ENCODE measurements around the gene ZNF362.

The ZNF362 gene

GRCh38 chr1:33267468-33268205 lies 11.3 kb downstream of the ZNF362 start:
- DNase-seq (ENCODE audit: low read depth), result no peak

- DNase-seq (ENCODE audit: low read depth), result no peak
These were observed 12.2 kb downstream of the ZNF362 start for GRCh38 chr1:33268457-33268856.

DNA sequence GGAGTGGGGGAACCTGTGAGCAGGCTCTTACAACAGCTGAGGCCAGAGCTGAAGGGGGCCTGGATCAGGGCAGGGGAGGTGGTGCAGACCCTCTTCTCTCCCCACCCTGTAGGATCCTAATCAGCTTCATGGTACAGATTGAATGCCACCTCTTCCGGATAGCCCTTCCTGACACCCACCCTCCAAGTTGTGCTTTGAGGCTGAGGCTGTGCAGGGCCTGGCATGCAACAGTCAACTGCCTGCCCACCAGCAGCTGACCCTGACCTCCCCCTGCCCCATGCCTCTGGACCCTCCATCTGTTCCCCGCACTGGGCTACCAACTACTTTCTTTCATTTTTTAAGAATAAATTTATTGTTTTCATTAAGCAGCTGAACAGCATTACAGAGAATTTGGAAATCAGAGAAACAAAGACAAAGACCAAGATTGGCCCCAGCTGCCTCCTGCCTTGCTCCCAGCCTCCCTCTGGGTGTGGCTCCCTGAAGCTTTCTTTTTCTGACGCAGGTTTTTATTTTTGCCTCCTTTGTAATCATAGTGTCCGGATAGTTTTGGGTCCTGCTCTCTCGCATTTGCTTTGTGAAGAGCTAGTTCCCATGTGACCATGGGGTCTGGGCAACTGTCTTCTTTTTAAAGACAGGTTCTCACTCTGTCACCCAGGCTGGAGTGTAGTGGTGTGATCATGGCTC lies 12.8 kb downstream of the ZNF362 start:
- no peak for DNase-seq (ENCODE audit: low read depth)

DNA sequence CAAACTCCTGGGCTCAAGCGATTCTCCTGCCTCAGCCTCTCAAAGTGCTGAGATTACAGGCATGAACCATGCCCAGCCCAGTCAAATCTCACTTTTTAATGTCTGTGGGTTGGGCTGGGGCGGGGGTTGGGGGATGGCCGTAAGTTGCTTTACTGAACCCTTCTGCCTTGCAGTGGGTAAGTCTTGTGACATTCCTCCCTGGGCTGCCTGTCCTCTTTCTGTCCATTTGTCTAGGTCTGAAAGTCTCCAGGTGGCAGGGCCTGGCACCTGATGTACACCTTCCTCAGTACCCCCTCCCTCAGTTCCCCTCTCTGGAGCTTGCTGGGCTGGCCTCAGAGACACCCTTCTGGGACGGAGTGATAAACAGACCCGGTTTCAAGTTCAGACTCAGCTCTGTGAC lies 13.3 kb downstream of the ZNF362 start:
- DNase-seq (ENCODE audit: low read depth), result no peak

- DNase-seq (ENCODE audit: low read depth), result no peak
These were observed 14.1 kb downstream of the ZNF362 start for GRCh38 chr1:33270379-33270778.

DNA sequence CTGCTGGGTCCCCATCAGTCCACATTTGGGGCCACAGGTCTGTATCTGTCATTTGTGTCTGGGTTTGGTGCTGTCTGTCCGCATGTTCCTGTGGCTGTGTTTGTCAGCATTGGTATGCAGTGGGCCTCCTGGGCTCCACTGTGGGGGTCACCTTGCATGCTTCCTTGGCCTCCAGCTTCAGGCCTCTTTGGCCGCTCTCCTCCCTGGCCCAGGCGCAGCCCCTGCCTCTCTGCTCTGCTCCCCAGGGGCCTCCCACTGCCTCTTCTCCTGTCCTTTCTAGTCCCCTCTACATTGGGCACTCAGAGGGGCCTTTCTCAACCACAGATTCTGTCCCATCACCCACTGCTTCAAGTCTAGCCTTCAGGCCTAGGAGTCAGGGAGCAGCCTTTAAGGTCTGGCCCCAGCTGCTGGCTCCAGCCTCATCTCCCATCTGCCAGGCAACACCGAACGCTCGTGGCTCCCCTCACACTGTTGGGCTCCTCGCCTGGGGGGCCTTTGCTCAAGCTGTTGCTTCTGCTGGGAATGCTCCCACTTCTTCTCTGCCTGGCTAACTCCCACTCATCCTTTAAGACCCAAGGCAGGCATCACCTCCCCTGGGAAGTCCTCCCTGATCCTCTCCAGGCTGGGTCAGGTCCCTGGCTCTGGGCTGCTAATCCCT lies 14.6 kb downstream of the ZNF362 start:
- no peak for DNase-seq (ENCODE audit: low read depth)

- no peak for DNase-seq (ENCODE audit: low read depth)
These were observed 15.6 kb downstream of the ZNF362 start for GRCh38 chr1:33271666-33272505.

DNA sequence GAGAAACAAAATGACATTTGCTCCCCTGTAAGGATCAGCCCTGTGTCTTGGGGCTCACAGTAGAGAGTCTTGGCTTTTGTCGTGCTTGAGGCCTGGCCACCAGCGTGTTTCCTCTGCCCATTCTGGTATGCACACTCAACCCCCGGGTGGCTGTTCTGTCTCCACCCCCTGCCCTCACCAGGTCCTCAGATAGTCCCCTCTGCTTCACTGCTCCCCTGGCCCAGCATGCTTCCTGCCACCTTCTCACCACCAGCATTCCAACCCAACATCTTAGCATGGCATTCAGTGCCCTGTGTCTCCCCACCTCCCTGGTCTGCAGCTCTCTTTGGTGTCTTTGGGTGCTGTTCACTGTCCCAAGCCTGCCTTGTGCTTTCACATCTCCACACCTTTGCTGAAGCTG lies 16.2 kb downstream of the ZNF362 start:
- DNase-seq (ENCODE audit: low read depth), result no peak

DNA sequence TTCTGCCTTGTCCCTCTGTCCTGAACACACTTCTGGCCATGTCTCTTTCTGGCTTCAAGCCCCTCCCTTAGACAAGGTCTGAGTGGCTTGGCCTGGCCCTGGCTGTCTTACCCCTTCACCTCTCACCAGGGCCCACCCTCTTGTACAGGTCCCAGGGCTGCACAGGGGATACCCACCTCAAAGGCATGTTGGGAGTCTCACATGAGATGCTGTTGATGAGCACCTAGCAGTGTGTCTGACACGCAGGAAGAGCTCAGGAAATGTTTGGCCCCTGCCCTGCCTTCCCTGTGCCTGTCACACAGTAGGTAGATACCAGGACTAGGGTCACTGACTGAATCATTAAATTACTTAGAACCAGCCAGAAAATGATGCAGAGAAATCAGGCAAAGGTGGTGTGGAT lies 16.6 kb downstream of the ZNF362 start:
- DNase-seq (ENCODE audit: low read depth), result no peak

- DNase-seq (ENCODE audit: low read depth), result no peak
These were observed 17.1 kb downstream of the ZNF362 start for GRCh38 chr1:33273406-33273805.

DNA sequence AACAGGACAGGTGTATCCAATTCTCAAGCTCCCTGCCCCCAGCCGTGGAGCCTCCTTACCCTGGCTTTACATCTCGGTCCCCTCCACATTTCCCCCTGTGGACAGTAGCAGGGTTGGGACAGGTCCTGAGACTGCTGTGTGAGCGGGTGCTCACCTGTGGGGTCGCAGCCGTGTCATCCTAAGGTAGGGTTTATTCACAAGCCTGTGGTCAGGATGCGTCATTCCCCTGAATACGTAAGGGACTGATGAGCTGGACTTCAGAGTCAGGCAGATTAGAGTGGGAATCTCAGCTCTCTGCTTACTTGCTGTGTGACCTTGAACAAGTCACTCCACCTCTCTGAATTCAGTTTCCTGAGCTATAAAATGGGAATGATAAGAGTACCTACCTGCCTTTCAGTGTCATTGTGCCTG lies 17.7 kb downstream of the ZNF362 start:
- DNase-seq (ENCODE audit: low read depth), result no peak

DNA sequence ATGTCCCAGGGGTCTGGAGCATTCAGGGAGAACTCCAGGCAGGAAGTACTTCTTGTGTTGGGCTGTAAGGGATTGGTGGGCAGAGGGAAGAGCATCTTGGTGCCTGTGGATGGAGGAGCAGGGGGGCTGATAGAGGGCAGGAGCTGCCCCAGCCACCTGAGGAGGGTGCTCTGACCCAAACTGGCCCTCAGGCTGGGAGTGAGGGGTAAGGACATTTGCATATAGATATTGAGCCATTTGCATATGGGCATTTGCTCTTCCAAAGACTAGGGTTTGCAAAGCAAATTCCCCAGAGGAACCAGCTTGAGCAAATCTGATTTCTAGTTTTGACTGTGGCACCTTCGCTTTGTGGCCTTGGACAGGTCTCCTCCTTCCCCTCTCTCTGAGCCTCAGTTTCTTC lies 18.2 kb downstream of the ZNF362 start:
- no peak for DNase-seq (ENCODE audit: low read depth)

GRCh38 chr1:33275195-33275594 lies 18.9 kb downstream of the ZNF362 start:
- no peak for DNase-seq (ENCODE audit: low read depth)

DNA sequence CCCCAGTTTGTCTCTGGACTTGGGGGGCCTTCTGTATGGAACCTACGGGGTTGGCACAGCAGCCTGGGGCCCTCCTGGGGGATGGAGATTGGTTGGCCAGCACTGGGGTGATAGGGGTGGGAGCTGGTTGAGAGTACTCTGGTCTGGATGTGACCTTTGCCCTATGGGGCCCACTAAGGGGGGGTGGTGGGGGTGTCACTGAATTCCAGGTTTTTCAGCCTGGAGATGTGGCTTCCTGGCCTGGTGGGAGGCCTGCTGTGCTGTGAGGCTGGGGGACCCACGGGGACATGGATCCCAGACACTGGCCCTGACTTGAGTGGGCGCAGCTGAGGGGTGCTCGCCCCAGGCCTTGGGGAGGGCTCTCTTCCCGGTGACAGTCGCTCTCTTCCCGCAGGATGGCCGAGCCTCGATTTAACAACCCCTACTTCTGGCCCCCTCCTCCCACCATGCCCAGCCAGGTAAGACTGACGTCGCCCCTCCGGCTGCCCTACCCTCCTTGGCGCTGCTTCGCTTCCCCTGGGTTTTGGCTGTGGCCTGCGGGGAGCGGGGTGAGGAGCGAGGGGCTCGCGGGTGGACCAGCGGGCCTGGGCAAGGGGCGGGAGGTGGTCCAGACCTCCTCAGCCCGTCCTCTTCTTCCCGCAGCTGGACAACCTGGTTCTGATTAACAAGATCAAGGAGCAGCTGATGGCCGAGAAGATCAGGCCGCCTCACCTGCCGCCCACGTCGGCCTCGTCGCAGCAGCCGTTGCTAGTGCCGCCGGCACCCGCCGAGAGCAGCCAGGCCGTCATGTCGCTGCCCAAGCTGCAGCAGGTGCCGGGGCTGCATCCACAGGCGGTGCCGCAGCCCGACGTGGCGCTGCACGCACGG lies 19.6 kb downstream of the ZNF362 start:
- no peak for DNase-seq (ENCODE audit: low read depth)

DNA sequence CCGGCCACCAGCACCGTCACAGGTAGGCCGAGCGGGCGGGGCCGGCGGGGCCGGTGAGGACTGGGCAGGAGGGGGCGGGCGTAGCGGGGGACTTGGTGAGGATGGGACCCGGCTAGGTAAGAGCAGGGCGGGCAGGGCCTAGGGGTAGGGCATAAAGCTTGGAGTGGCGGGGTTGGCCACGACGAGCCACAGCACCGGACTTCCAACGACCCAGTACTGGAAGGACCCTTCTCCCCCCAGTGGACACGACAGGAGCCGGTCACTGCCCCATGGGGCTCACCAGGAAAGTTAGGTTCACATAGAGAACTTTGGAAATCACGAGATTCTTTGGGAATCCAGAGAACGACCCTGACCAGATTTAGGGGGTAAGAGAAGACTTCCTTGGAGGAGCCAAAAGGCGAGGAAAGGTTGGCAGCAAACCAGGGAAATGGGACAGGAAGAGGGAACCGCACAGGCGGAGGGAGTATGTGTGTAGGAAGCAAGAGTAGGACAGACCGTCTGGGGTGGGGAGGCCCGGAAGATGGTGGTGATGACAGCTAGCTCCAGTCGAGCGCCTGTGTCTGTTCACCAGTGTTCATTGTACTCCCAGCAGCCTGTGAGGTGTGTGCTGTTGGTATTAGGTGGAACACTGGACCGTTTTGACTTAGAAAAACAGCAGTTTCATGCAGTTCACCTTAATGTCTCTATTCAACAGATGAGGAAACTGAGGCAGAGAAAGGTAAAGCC lies 20.4 kb downstream of the ZNF362 start:
- DNase-seq (ENCODE audit: low read depth), result no peak

DNA sequence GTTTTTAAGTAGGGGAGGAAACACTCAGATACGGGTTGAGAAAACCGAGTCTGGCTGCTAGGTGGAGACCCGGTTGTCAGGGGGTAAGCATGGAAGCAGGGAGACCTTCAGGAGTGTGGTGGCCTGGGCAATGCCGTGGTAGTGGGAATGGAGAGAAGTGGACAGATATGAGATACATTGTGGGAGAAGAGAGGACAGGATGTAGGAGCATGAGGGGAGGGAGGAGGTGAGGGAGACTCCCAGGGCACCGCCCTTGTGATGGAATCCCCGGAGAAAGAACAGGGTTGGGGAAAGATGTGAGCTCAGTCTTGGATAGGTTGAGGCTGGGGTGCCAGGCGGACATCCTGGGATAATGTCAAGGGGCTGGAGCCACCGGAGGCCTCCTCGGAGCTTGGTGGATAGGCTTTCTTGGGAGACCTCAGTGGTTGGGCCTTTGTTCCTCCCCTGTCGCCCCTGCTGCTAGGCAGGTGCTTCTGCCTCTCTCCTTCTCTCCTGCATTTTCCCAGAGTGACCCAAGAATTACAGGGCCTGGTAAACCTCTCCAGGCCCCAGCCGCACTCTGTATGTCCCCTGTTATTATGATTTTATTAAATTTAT lies 21.3 kb downstream of the ZNF362 start:
- no peak for DNase-seq (ENCODE audit: low read depth)

- DNase-seq (ENCODE audit: low read depth), result no peak
These were observed 23.9 kb downstream of the ZNF362 start for GRCh38 chr1:33280091-33280661.

- DNase-seq (ENCODE audit: low read depth), result no peak
These were observed 25.4 kb downstream of the ZNF362 start for GRCh38 chr1:33281554-33282303.

DNA sequence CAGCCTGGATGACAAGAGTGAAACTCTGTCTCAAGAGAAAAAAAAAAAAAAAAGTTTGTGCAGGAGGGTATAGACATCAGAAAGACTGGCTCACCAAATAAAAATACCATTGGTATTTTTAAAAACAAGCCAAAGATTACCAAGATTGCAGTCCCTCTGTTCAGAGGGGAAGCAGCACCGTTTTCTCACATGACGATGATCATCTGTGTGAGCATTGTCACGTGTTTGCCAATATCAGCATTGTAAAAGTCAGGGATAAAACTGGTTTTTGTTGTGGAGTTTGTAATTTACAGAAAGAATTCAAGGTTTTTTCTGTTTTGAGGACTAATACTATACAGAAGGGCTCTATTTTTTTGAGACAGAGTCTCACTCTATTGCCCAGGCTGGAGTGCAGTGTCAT lies 26.5 kb downstream of the ZNF362 start:
- no peak for DNase-seq (ENCODE audit: low read depth)

Data from HS-5 (cell line).